Fibroblast of the aortic adventitia (primary cell): Measurements from ENCODE around the gene ZFP91. TPM values are rescaled to one million over a fixed set of nuclear protein-coding genes. Genes with fewer than 3 reads are reported as not detected.
"Not testable (repeated sequence)": the region's sequence is repeated elsewhere in the genome, so short reads cannot be mapped to it uniquely, and the experiment has no call there.

Experiments
- DNase-seq: peaks from one replicate; pipeline ENCODE4 v3.0.0-alpha.2; 2010; ENCODE audit warnings: low read depth
- H3K4me3 ChIP-seq: 2 replicates; pipeline ENCODE4 v1.5.1; 2011; ENCODE audit warnings: low read depth, mild to moderate bottlenecking, control low read depth, low read length, moderate library complexity
- CTCF ChIP-seq: IDR thresholded peaks from 2 replicates; pipeline ENCODE4 v1.5.1; 2011; ENCODE audit warnings: mild to moderate bottlenecking, low read length, control low read depth, inconsistent platforms; ENCODE audit not compliant: insufficient read depth
- total RNA-seq: library from RNA; depleted of rRNA; stranded (reverse); fragments of >200 nt; gene quantifications from 2 replicates; pipeline ENCODE4 v1.2.3, GENCODE V29; 2012; ENCODE audit warnings: low replicate concordance

Gene ZFP91
- total RNA-seq, 1 donor = 73.4 TPM

DNA sequence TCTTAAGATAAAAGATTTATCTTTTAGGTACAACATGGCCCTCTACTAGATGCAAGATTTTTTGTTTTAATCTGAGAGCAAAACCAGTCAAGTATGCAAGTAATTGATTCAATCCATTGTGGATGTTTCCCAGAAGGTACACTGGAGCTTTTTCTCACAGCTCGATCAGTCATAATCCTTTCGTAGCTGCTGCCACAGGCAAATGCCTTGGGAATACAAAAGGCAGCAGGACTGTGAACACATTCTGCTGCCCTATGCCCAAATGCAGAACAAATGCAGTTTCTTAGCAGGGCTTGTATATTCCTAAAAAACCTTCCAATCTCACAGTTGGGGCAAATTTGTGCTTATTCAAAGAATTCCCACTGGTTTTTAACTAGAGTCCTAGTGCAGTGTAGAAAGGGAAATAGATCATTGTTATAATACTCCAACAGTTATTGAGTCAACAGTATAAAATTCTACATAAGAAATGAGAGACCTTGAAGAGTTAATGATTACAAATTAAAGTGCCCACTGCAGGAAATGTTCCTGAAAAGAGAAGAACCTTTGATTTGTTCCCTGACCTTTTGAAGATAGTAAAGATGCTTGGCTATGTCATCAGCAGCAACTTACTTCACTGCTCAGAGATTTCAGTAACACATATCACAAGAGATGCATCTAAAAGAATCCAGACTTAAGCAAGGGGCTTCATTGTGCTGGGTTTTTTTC lies 17.3 kb upstream of the ZFP91 start:
- H3K4me3 ChIP-seq = no peak overlapping the region
- no peak for DNase-seq
- no peak for TF ChIP-seq CTCF

DNA sequence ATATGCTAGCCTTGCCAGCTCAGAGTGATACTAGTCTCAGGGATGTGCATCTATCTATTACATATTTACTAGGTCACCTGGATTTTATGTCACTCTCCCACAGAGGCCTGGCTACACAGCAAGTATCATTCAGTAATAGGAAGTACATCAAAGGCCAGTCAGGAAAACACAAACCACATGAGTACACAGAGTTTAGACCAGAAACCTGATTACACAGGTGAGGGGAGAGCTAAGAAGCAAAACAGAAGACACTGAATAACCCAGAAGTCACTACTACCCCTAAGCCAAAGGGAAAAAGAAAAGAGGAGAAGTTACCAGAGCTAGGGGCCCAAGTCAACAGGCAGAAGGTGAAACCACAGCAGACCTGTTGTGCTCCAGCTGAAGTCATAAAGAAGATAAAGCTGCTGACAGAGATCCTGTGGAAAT lies 16.5 kb upstream of the ZFP91 start:
- TF ChIP-seq CTCF = no peak
- no peak for DNase-seq
- H3K4me3 ChIP-seq = no peak overlapping the region

- no peak overlapping the region for H3K4me3 ChIP-seq
- no peak for DNase-seq
- TF ChIP-seq CTCF = no peak
Measured at GRCh38 chr11:58564231-58564630, 14.6 kb upstream of the ZFP91 start.

- DNase-seq = peak; percentile 71
- TF ChIP-seq CTCF = peak; percentile 88
- no peak overlapping the region for H3K4me3 ChIP-seq
Measured at GRCh38 chr11:58567889-58568512, 10.9 kb upstream of the ZFP91 start.

- peak overlapping the region; percentile 11 for H3K4me3 ChIP-seq
- DNase-seq = not testable (repeated sequence)
Measured at GRCh38 chr11:58572906-58573305, 6.0 kb upstream of the ZFP91 start.

DNA sequence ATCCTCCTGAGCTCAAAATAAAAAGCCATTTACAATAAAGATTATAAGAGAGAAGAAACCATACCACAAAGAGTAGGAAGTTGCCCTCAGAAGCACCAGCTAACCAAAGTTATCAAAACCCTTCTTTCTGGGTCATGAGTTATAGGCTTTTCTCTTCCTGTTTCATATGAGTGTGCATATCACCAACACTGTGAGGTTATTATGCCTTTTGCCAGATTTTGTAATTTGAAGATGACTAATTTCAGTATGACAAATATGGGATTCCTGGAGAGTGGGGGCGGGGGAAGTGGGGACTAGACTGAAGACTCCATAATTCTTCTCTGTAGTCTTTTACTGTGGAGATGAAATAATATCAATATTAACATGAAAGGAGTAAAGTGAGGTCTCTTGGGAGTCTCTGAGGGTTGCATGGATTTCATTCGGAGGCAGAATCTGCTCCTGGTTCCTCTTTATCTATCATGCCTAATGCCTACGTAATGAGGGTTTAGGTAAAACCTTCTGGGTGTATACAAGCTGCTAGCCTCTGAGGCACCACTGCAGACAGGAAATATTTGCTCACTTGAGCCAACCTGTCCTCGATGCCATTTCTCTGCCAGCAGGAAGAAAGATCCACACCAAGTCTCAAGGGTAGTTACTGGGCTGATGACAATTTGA lies 5.3 kb upstream of the ZFP91 start:
- TF ChIP-seq CTCF = no peak
- DNase-seq = peak; percentile 89
- H3K4me3 ChIP-seq = peak overlapping the region; percentile 43

- H3K4me3 ChIP-seq = no peak overlapping the region
- DNase-seq = peak; percentile 82
- TF ChIP-seq CTCF = no peak
Measured at GRCh38 chr11:58574881-58575280, 4.0 kb upstream of the ZFP91 start.
